GM18907 (cell line): ENCODE results near the gene C1QTNF9B.
"Not testable (repeated sequence)": the region's sequence is repeated elsewhere in the genome, so short reads cannot be mapped to it uniquely, and the experiment has no call there.

ENCODE experiments used
- ATAC-seq: cut with Tn5 transposase; IDR thresholded peaks from one replicate; pipeline ENCODE4 v1.9.1; 2021; ENCODE audit warnings: mild to moderate bottlenecking, moderate library complexity; ENCODE audit not compliant: unreplicated experiment

C1QTNF9B gene

GRCh38 chr13:23897452-23897919, at the start of gene C1QTNF9B:
C1QTNF9B (minus strand) TSS chr13:23897502.
- ATAC-seq = not testable (repeated sequence)

- ATAC-seq = no peak
Measured at GRCh38 chr13:23946900-23947299, 49.6 kb upstream of the C1QTNF9B start.

GRCh38 chr13:23946067-23946466, 48.8 kb upstream of the C1QTNF9B start:
- ATAC-seq = no peak

- no peak for ATAC-seq
Measured at GRCh38 chr13:23945612-23946011, 48.3 kb upstream of the C1QTNF9B start.

- no peak for ATAC-seq
Measured at GRCh38 chr13:23941211-23941610, 43.9 kb upstream of the C1QTNF9B start.

GRCh38 chr13:23939666-23940065, 42.4 kb upstream of the C1QTNF9B start:
- not testable (repeated sequence) for ATAC-seq

GRCh38 chr13:23934520-23934919, 37.2 kb upstream of the C1QTNF9B start:
- no peak for ATAC-seq

- no peak for ATAC-seq
Measured at GRCh38 chr13:23928985-23929384, 31.7 kb upstream of the C1QTNF9B start.

GRCh38 chr13:23923031-23923430, 25.7 kb upstream of the C1QTNF9B start:
- no peak for ATAC-seq

GRCh38 chr13:23922005-23922932, 25.0 kb upstream of the C1QTNF9B start:
- ATAC-seq = no peak

GRCh38 chr13:23921451-23921888, 24.2 kb upstream of the C1QTNF9B start:
- no peak for ATAC-seq

GRCh38 chr13:23919006-23919405, 21.7 kb upstream of the C1QTNF9B start:
- no peak for ATAC-seq

- ATAC-seq = no peak
Measured at GRCh38 chr13:23918208-23918607, 20.9 kb upstream of the C1QTNF9B start.

- no peak for ATAC-seq
Measured at GRCh38 chr13:23915308-23915707, 18.0 kb upstream of the C1QTNF9B start.

- ATAC-seq = no peak
Measured at GRCh38 chr13:23912469-23912868, 15.2 kb upstream of the C1QTNF9B start.

- ATAC-seq = no peak
Measured at GRCh38 chr13:23909606-23910005, 12.3 kb upstream of the C1QTNF9B start.

GRCh38 chr13:23905766-23906165, 8.5 kb upstream of the C1QTNF9B start:
- ATAC-seq = no peak

GRCh38 chr13:23903906-23904280, 6.6 kb upstream of the C1QTNF9B start:
- ATAC-seq = no peak

GRCh38 chr13:23902975-23903905, 5.9 kb upstream of the C1QTNF9B start:
- ATAC-seq = no peak

GRCh38 chr13:23901365-23901764, 4.1 kb upstream of the C1QTNF9B start:
- no peak for ATAC-seq

GRCh38 chr13:23899555-23899954, 2.3 kb upstream of the C1QTNF9B start:
- no peak for ATAC-seq
